Transverse colon (tissue), 3 donors: ENCODE measurements around the gene ZKSCAN1.

ENCODE experiments used
- POLR2A ChIP-seq: fragments of 450-650 bp; IDR thresholded peaks from one replicate; pipeline ENCODE4 v1.6.1; 2016; ENCODE audit warnings: antibody characterized with exemption, mild to moderate bottlenecking, moderate library complexity
- TF ChIP-seq, protein P1 (sequence below), 5 experiments: fragments of 200-600 bp in 3 of 5; fragments of 450-650 bp in 2 of 5; sonication (generic) in 3 of 5; IDR thresholded peaks; 1 replicate in 2 of 5; 2 replicates in 3 of 5; pipeline ENCODE4 v1.5.1; 2016 to 2017; ENCODE audit warnings: antibody characterized with exemption in 5 of 5, inconsistent platforms in 3 of 5, mild to moderate bottlenecking in 2 of 5, moderate library complexity in 1 of 5

DNA sequence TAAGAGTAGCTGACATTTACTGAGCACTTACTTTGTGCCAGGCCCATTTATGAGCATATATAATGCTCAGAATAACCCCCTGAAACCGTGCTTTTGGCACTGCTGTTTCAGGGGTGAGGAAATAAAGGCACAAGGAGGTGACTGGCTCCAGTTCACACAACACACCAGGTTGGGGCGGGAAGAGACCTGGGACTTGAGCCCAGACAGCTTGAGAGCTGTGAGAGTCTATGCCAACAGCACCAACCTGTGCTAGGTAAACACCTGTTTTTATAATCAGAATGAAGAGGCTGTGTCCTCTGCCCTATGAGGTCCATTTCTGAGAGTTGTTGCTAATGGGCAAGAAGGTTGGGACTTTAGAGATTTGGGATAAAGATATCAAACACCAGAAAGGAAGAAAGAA lies 30.8 kb upstream of the ZKSCAN1 start:
- no peak for TF ChIP-seq POLR2A
- TF ChIP-seq, protein P1, sequence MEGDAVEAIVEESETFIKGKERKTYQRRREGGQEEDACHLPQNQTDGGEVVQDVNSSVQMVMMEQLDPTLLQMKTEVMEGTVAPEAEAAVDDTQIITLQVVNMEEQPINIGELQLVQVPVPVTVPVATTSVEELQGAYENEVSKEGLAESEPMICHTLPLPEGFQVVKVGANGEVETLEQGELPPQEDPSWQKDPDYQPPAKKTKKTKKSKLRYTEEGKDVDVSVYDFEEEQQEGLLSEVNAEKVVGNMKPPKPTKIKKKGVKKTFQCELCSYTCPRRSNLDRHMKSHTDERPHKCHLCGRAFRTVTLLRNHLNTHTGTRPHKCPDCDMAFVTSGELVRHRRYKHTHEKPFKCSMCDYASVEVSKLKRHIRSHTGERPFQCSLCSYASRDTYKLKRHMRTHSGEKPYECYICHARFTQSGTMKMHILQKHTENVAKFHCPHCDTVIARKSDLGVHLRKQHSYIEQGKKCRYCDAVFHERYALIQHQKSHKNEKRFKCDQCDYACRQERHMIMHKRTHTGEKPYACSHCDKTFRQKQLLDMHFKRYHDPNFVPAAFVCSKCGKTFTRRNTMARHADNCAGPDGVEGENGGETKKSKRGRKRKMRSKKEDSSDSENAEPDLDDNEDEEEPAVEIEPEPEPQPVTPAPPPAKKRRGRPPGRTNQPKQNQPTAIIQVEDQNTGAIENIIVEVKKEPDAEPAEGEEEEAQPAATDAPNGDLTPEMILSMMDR (IDR thresholded peaks at IDR 0.05), result no peak
